GM21423 (cell line): ENCODE measurements around the gene DLD.
"Not testable (repeated sequence)": the region's sequence is repeated elsewhere in the genome, so short reads cannot be mapped to it uniquely, and the experiment has no call there.

Experiments used
- ATAC-seq: cut with Tn5 transposase; IDR thresholded peaks from one replicate; pipeline ENCODE4 v1.9.1; 2021; ENCODE audit warnings: mild to moderate bottlenecking, moderate library complexity; ENCODE audit not compliant: unreplicated experiment

The DLD gene

GRCh38 chr7:107914831-107915230 lies 23.8 kb downstream of the DLD start:
- ATAC-seq: no peak

GRCh38 chr7:107915541-107915940 lies 24.6 kb downstream of the DLD start:
- no peak for ATAC-seq

- peak; percentile 85 for ATAC-seq
Observed at GRCh38 chr7:107917763-107918651, 27.0 kb downstream of the DLD start.

- no peak for ATAC-seq
Observed at GRCh38 chr7:107918948-107919347, 28.0 kb downstream of the DLD start.

- no peak for ATAC-seq
Observed at GRCh38 chr7:107920048-107920772, 29.2 kb downstream of the DLD start.

- not testable (repeated sequence) for ATAC-seq
Observed at GRCh38 chr7:107921826-107922225, 30.8 kb downstream of the DLD start.

GRCh38 chr7:107922886-107923285 lies 31.9 kb downstream of the DLD start:
- no peak for ATAC-seq

GRCh38 chr7:107924841-107925504 lies 34.0 kb downstream of the DLD start:
- peak; percentile 94 for ATAC-seq

- no peak for ATAC-seq
Observed at GRCh38 chr7:107926481-107926880, 35.5 kb downstream of the DLD start.

- no peak for ATAC-seq
Observed at GRCh38 chr7:107931740-107932515, 40.9 kb downstream of the DLD start.

GRCh38 chr7:107932805-107933204 lies 41.8 kb downstream of the DLD start:
- ATAC-seq: no peak

- ATAC-seq: no peak
Observed at GRCh38 chr7:107933386-107934013, 42.5 kb downstream of the DLD start.

GRCh38 chr7:107934991-107935770 lies 44.2 kb downstream of the DLD start:
- no peak for ATAC-seq

GRCh38 chr7:107936312-107936711 lies 45.3 kb downstream of the DLD start:
- ATAC-seq: no peak

- no peak for ATAC-seq
Observed at GRCh38 chr7:107937531-107937930, 46.5 kb downstream of the DLD start.

- no peak for ATAC-seq
Observed at GRCh38 chr7:107938456-107939250, 47.7 kb downstream of the DLD start.

GRCh38 chr7:107939573-107940489 lies 48.8 kb downstream of the DLD start:
- no peak for ATAC-seq

GRCh38 chr7:107940951-107941350 lies 50.0 kb downstream of the DLD start:
- no peak for ATAC-seq
